K562 (cell line): Measurements from ENCODE around the gene TSC22D3. TPM values are rescaled to one million over a fixed set of nuclear protein-coding genes. Genes with fewer than 3 reads are reported as not detected.

Experiments used
- ATAC-seq: fragments of 200-7000 bp; cut with Tn5 transposase; 3 replicates; pipeline ENCODE4 v1.9.1; 2020; ENCODE audit warnings: moderate library complexity
- BruUV-seq: library from RNA; stranded (reverse); fragments of 400-500 nt; replicated peaks from 2 replicates; lab custom pipeline; 2021; lab: Mats Ljungman, UMichigan
- CTCF ChIA-PET: fragments of 300-600 bp; formaldehyde crosslinking; extraction: SDS; loops from one replicate; lab custom pipeline; 2021; ENCODE audit warnings: low intra/inter-chr PET ratio; lab: Yijun Ruan, JAX
- POLR2A ChIA-PET: fragments of 300-600, 350-650 bp; sonication (Branson Sonifier 250); formaldehyde crosslinking; extraction: SDS; loops from one replicate; lab custom pipeline; 2021; ENCODE audit warnings: antibody characterized with exemption, inconsistent platforms; lab: Yijun Ruan, JAX
- DNase-seq, 4 experiments: peaks; one replicate each; pipeline versions ENCODE4 v3.0.0 to v3.0.0-alpha.2; 2011 to 2018; ENCODE audit warnings: low spot score in 3 of 4, mixed read lengths in 3 of 4; ENCODE audit errors: extremely low read depth in 1 of 4
- FAIRE-seq: peaks from 2 replicates; lab custom pipeline; 2011; peaks lifted over from hg19 to GRCh38; lab: Jason Lieb, UNC
- H2AFZ ChIP-seq: 2 replicates; pipeline ENCODE4 v1.6.0; 2011; ENCODE audit warnings: low read depth, low read length, control low read depth, inconsistent platforms
- H3K27ac ChIP-seq: fragments of 200-600 bp; 3 replicates; pipeline ENCODE4 v1.8.0; 2011; ENCODE audit warnings: low read depth, mild to moderate bottlenecking, control low read depth, inconsistent platforms, low read length, moderate library complexity, mixed read lengths; ENCODE audit errors: extremely low read depth
- H3K27me3 ChIP-seq, 2 experiments: fragments of 300-600 bp in 1 of 2; 2 replicates in 1 of 2; 3 replicates in 1 of 2; pipeline versions ENCODE4 v1.6.0 to v1.8.0; 2011; ENCODE audit warnings: inconsistent platforms in 2 of 2, low read length in 2 of 2, mild to moderate bottlenecking in 1 of 2, mixed read lengths in 1 of 2, moderate library complexity in 1 of 2; ENCODE audit not compliant: control insufficient read depth in 2 of 2, insufficient read depth in 2 of 2
- H3K36me3 ChIP-seq: fragments of 300-600 bp; 3 replicates; pipeline ENCODE4 v1.8.0; 2011; ENCODE audit warnings: mild to moderate bottlenecking, low read length, inconsistent platforms; ENCODE audit not compliant: control insufficient read depth, insufficient read depth
- H3K4me1 ChIP-seq, 2 experiments: fragments of 200-600 bp in 1 of 2; replicated peaks in 1 of 2; 2 replicates in 1 of 2; 3 replicates in 1 of 2; pipeline versions ENCODE4 v1.5.1 to v1.8.0; 2011; ENCODE audit warnings: inconsistent platforms in 2 of 2, low read length in 2 of 2, mild to moderate bottlenecking in 1 of 2, mixed read lengths in 1 of 2, moderate library complexity in 1 of 2; ENCODE audit not compliant: control insufficient read depth in 2 of 2, insufficient read depth in 2 of 2
- H3K4me2 ChIP-seq: 2 replicates; pipeline ENCODE4 v1.6.1; 2011; ENCODE audit warnings: low read length, control low read depth, inconsistent platforms, mixed read lengths; ENCODE audit not compliant: insufficient read depth
- H3K4me3 ChIP-seq: fragments of 200-600 bp; sonication (generic), shearing (Covaris generic); 2 replicates; pipeline ENCODE4 v1.5.1; 2016; ENCODE audit warnings: control low read depth, inconsistent platforms
- H3K79me2 ChIP-seq: fragments of 200-600 bp; 3 replicates; pipeline ENCODE4 v1.8.0; 2011; ENCODE audit warnings: low read length, inconsistent platforms; ENCODE audit not compliant: control insufficient read depth, insufficient read depth
- H3K9ac ChIP-seq, 2 experiments: 2 replicates each; pipeline versions ENCODE4 v1.6.0 to v1.6.1; 2011; ENCODE audit warnings: low read depth in 2 of 2, low read length in 2 of 2, control low read depth in 1 of 2, inconsistent platforms in 1 of 2, mild to moderate bottlenecking in 1 of 2, mixed read lengths in 1 of 2; ENCODE audit not compliant: insufficient read depth in 1 of 2
- H3K9me1 ChIP-seq: one replicate; pipeline ENCODE4 v1.6.0; 2011; ENCODE audit warnings: inconsistent platforms, mild to moderate bottlenecking, low read length, moderate library complexity; ENCODE audit not compliant: control insufficient read depth, insufficient read depth
- H3K9me3 ChIP-seq: replicated peaks from 2 replicates; pipeline ENCODE4 v1.5.1; 2011; ENCODE audit warnings: low read depth, low read length, inconsistent platforms; ENCODE audit not compliant: control insufficient read depth, insufficient read depth
- H4K20me1 ChIP-seq: replicated peaks from 2 replicates; pipeline ENCODE4 v1.6.1; 2011; ENCODE audit warnings: low read length, inconsistent platforms, mixed read lengths; ENCODE audit not compliant: control insufficient read depth, insufficient read depth
- KAT2B ChIP-seq: IDR thresholded peaks from one replicate; pipeline ENCODE4 v1.6.1; 2012; ENCODE audit warnings: low read depth, mild to moderate bottlenecking, control low read depth, inconsistent platforms, low read length, moderate library complexity
- NFE2 ChIP-seq: IDR thresholded peaks from 2 replicates; pipeline ENCODE4 v1.6.1; 2014; ENCODE audit warnings: antibody characterized with exemption, low read depth
- NRF1 ChIP-seq, 2 experiments: fragments of 450-650 bp; IDR thresholded peaks in 1 of 2; conservative IDR thresholded peaks in 1 of 2; 2 replicates each; pipeline ENCODE4 v1.6.1; 2014; ENCODE audit warnings: mild to moderate bottlenecking in 2 of 2
- POLR3A ChIP-seq: IDR thresholded peaks from 2 replicates; pipeline ENCODE4 v1.6.1; 2011; ENCODE audit warnings: borderline replicate concordance, mild to moderate bottlenecking, moderate library complexity; ENCODE audit not compliant: insufficient read length, insufficient read depth; ENCODE audit errors: extremely low read depth
- WGBS: fragments of 100-300 bp; shearing (Covaris generic); methylation state at CpG from one replicate; pipeline ENCODE4 v1.1.6; 2016; ENCODE audit warnings: low coverage, mixed read lengths; ENCODE audit not compliant: insufficient coverage; ENCODE audit errors: missing lambda C conversion rate; 5-methylcytosine and 5-hydroxymethylcytosine counted together
- in situ Hi-C: fragments of 300-500 bp; cut with MboI; formaldehyde crosslinking; loops from 4 replicates; pipeline ENCODE4 v1.15.0; 2018; ENCODE audit warnings: inconsistent platforms, mixed read lengths
- intact Hi-C: fragments of 100-400 bp; cut with micrococcal nuclease; formaldehyde crosslinking; loops from 2 replicates; pipeline ENCODE4 v1.14.2; 2022
- polyA plus RNA-seq, 8 experiments: library from polyadenylated mRNA; depleted of rRNA in 4 of 8; stranded (reverse) in 5 of 8; unstranded in 3 of 8; fragments of >200 nt; fragmentation: Nextera tagmentation in 2 of 8; fragmentation: Illumina TruSeq in 1 of 8; extraction: Ambion mirVana in 2 of 8; extraction: Trizol in 1 of 8; gene quantifications; 2 replicates each; pipeline versions ENCODE4 v1.2.1 to v1.2.3, GENCODE V29; 2011 to 2014; ENCODE audit warnings: inconsistent platforms in 1 of 8, missing spikeins in 1 of 8
- total RNA-seq, 7 experiments: library from RNA; depleted of rRNA in 6 of 7; stranded (reverse); fragments of >200 nt in 6 of 7; fragmentation: Illumina TruSeq in 2 of 7; extraction: Trizol in 2 of 7; gene quantifications; 2 replicates each; pipeline versions ENCODE4 v1.2.1 to v1.2.3, GENCODE V29; 2011 to 2021; ENCODE audit warnings: low replicate concordance in 1 of 7

Gene TSC22D3
- total and polyA plus RNA-seq, 9 of the 15 experiments (the other 6 are each of a cell fraction or from before 2014, with no cell fraction given), result 0.48 to 3.0 (median 0.87) TPM

- Histone ChIP-seq H3K9me3 (no peaks in the 10 kb centered on the region), H3K79me2 (no peaks in the 10 kb centered on the region), H3K27me3 (no peaks in the 10 kb centered on the region)
- ATAC-seq (no peak), DNase-seq (no peak)
- BruUV-seq, result no TSS peak
- POLR2A ChIA-PET, result interaction anchor here (1.0 kb wide), 1 partner anchor 33 kb away, joined by 3 read pairs; no protein-coding TSS in a partner anchor
- in situ Hi-C loops, result no loop called here
- intact Hi-C loops, result no loop called here
- TF ChIP-seq NRF1 (conservative IDR thresholded peaks at IDR 0.05 in 1 of 2, IDR thresholded peaks at IDR 0.05 in 1 of 2), result peak; percentile 73 to 77
- TF ChIP-seq NFE2, result no peak
- TF ChIP-seq, all 486 proteins: peak for 1
- Histone ChIP-seq H3K9ac (no peak overlapping the region), H3K4me1 (no peaks in the 10 kb centered on the region), H3K4me2 (no peak overlapping the region), H4K20me1 (no peaks in the 10 kb centered on the region), H3K27ac (no peak overlapping the region), H3K4me3 (no peak overlapping the region), H3K9me1 (no peaks in the 10 kb centered on the region), H2AFZ (no peak overlapping the region), H3K36me3 (no peaks in the 10 kb centered on the region)
- CTCF ChIA-PET, result no interaction called here
- WGBS, result 3% methylated on average over 3 of the region's 3 CpGs
- no peak for FAIRE-seq
These were observed 29.6 kb upstream of the TSC22D3 start for GRCh38 chrX:107805179-107805578.

GRCh38 chrX:107804427-107804826 lies 28.8 kb upstream of the TSC22D3 start:
- BruUV-seq, result no TSS peak
- H2AFZ ChIP-seq, result no peak overlapping the region
- H4K20me1 ChIP-seq, result no peaks in the 10 kb centered on the region
- no peaks in the 10 kb centered on the region for H3K36me3 ChIP-seq
- H3K4me2 ChIP-seq, result no peak overlapping the region
- H3K27ac ChIP-seq, result no peak overlapping the region
- H3K4me1 ChIP-seq, result no peaks in the 10 kb centered on the region
- POLR2A ChIA-PET, result interaction anchor here (1.0 kb wide), 1 partner anchor 34 kb away, joined by 3 read pairs; no protein-coding TSS in a partner anchor
- H3K4me3 ChIP-seq, result no peak overlapping the region
- intact Hi-C loops, result no loop called here
- CTCF ChIA-PET, result no interaction called here
- no peak for ATAC-seq
- H3K79me2 ChIP-seq, result no peaks in the 10 kb centered on the region
- TF ChIP-seq POLR3A, result no peak
- TF ChIP-seq KAT2B, result no peak
- TF ChIP-seq, all 486 proteins: peak for 0
- no peaks in the 10 kb centered on the region for H3K27me3 ChIP-seq
- H3K9me3 ChIP-seq, result no peaks in the 10 kb centered on the region
- FAIRE-seq, result no peak
- no peak for DNase-seq
- in situ Hi-C loops, result no loop called here
- no peaks in the 10 kb centered on the region for H3K9me1 ChIP-seq
- 0% methylated on average over 1 of the region's 1 CpG for WGBS
- no peak overlapping the region for H3K9ac ChIP-seq
